Measurements from ENCODE around the gene SPATA45. TPM values are rescaled to one million over a fixed set of nuclear protein-coding genes. Genes with fewer than 3 reads are reported as not detected.

The SPATA45 gene
- 0.69 TPM in 1 of 2 replicates, not detected in the other for total RNA-seq
- long read RNA-seq, result 0 reads

DNA sequence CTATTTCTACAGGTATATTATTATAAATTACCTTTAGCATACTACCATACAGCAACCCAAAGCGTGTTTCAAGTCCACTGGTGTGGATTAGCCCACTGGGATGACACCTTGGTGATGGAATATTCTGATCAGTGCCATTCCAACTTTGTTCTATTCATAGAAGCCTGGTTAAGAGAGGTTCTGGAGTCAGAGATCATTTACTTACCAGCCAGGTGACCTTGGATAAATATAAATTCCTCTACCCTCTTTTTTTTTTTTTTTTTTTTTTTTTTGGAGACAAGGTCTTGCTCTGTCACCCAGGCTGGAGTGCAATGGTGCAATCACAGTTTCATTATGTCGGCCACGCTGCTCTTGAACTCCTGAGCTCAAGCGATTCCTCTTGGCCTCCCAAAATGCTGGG is at the start of gene SPATA45:
TSS of gene SPATA45 (minus strand) at position 101 of the 400 bp plus-strand sequence. CDS start 11,500 bp downstream, outside the sequence.
- DNase-seq (ENCODE audit: low spot score, unreplicated experiment), result no peak
- TF ChIP-seq, protein P1, sequence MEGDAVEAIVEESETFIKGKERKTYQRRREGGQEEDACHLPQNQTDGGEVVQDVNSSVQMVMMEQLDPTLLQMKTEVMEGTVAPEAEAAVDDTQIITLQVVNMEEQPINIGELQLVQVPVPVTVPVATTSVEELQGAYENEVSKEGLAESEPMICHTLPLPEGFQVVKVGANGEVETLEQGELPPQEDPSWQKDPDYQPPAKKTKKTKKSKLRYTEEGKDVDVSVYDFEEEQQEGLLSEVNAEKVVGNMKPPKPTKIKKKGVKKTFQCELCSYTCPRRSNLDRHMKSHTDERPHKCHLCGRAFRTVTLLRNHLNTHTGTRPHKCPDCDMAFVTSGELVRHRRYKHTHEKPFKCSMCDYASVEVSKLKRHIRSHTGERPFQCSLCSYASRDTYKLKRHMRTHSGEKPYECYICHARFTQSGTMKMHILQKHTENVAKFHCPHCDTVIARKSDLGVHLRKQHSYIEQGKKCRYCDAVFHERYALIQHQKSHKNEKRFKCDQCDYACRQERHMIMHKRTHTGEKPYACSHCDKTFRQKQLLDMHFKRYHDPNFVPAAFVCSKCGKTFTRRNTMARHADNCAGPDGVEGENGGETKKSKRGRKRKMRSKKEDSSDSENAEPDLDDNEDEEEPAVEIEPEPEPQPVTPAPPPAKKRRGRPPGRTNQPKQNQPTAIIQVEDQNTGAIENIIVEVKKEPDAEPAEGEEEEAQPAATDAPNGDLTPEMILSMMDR (IDR thresholded peaks at IDR 0.05; ENCODE audit: unreplicated experiment), result no peak
- Mint-ChIP-seq H3K27me3 (no peaks in the 10 kb centered on the region), H3K4me1 (ENCODE audit: low read depth) (no peaks in the 10 kb centered on the region), H3K9me3 (ENCODE audit: low read depth) (no peaks in the 10 kb centered on the region), H3K36me3 (ENCODE audit: insufficient read depth) (peaks cover 2% of the 10 kb centered on the region), H3K27ac (no peak within 1 kb of the TSS), H3K4me3 (ENCODE audit: low read depth) (no peak within 1 kb of the TSS)

DNA sequence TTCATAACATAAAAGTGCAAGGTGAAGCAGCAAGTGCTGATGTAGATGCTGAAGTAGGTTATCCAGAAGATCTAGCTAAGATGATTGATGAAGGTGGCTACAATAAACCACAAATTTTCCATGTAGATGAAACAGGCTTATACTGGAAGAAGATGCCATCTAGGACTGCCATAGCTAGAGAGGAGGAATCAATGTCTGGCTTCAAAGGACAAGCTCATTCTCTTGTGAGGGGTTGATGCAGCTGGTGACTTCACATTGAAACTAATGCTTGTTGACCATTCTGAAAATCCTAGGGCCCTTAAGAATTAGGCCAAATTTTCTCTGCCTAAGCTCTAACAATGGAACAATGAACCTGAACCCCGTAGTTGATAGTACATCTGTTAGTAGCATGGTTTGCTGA is 44.7 kb upstream of the SPATA45 start:
- H3K27ac Mint-ChIP-seq, result no peak overlapping the region
- no peaks in the 10 kb centered on the region for H3K27me3 Mint-ChIP-seq
- no peak for DNase-seq (ENCODE audit: low spot score, unreplicated experiment)
- TF ChIP-seq, protein P1 (IDR thresholded peaks at IDR 0.05; ENCODE audit: unreplicated experiment), result no peak
- no peaks in the 10 kb centered on the region for H3K4me1 Mint-ChIP-seq (ENCODE audit: low read depth)
- H3K9me3 Mint-ChIP-seq (ENCODE audit: low read depth), result no peaks in the 10 kb centered on the region
- peaks cover 45% of the 10 kb centered on the region for H3K36me3 Mint-ChIP-seq (ENCODE audit: insufficient read depth)
- no peak overlapping the region for H3K4me3 Mint-ChIP-seq (ENCODE audit: low read depth)

DNA sequence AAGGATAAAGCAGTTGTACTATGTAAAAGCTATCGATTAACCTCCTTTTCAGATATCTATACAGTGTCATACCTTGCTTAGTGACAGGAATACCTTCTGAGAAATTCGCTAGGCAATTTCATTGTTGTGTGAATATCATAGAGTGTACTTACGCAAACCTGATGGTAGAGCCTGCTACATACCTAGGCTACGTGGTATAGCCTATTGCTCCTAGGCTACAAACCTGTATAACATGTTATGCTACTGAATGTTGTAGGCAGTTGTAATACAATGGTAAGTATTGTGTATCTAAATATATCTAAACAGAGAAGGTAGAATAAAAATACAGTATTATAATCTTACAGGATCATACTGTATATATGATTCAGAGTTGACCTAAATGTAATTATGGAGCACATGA is 37.1 kb upstream of the SPATA45 start:
- DNase-seq (ENCODE audit: low spot score, unreplicated experiment), result no peak
- H3K9me3 Mint-ChIP-seq (ENCODE audit: low read depth), result no peaks in the 10 kb centered on the region
- TF ChIP-seq, protein P1 (IDR thresholded peaks at IDR 0.05; ENCODE audit: unreplicated experiment), result no peak
- H3K4me3 Mint-ChIP-seq (ENCODE audit: low read depth), result no peak overlapping the region
- no peak overlapping the region for H3K27ac Mint-ChIP-seq
- no peaks in the 10 kb centered on the region for H3K4me1 Mint-ChIP-seq (ENCODE audit: low read depth)
- no peaks in the 10 kb centered on the region for H3K27me3 Mint-ChIP-seq
- peaks cover 15% of the 10 kb centered on the region for H3K36me3 Mint-ChIP-seq (ENCODE audit: insufficient read depth)

DNA sequence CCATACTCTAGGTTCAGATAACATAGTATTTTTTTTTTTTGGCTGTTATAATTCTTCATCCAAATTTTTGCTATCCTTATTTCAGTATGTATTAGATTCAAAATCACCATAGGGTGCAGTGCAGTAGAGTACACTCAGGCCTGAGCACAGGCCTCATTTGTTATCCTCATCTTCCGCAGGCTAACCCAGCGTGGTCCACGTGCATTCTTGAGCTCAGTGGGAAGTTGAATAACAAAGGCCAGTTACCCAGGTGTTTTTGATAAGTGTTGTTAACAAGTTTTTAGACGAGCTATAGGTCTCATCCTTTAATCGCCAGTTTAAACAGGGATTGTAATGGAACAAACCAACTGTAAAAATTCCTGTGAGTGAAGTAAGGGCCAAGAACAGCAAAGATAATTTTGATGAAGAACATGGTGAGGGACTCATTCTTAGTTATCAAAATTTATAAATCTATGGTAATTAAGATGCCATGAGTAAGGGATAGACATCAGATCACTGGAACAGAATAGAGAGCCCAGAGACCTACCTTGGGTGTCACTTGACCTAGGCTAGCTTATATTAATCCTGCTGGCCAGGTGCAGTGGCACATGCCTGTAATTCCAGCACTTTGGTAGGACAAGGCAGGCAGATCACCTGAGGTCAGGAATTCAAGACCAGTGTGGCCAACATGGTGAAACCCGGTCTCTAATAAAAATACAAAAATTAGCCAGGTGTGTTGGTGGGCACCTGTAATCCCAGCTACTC is 32.7 kb upstream of the SPATA45 start:
- Mint-ChIP-seq H3K9me3 (ENCODE audit: low read depth) (no peaks in the 10 kb centered on the region), H3K27ac (no peak overlapping the region), H3K36me3 (ENCODE audit: insufficient read depth) (peaks cover 23% of the 10 kb centered on the region), H3K4me1 (ENCODE audit: low read depth) (peaks cover 2% of the 10 kb centered on the region), H3K27me3 (no peaks in the 10 kb centered on the region), H3K4me3 (ENCODE audit: low read depth) (no peak overlapping the region)
- TF ChIP-seq, protein P1 (IDR thresholded peaks at IDR 0.05; ENCODE audit: unreplicated experiment), result no peak
- no peak for DNase-seq (ENCODE audit: low spot score, unreplicated experiment)

DNA sequence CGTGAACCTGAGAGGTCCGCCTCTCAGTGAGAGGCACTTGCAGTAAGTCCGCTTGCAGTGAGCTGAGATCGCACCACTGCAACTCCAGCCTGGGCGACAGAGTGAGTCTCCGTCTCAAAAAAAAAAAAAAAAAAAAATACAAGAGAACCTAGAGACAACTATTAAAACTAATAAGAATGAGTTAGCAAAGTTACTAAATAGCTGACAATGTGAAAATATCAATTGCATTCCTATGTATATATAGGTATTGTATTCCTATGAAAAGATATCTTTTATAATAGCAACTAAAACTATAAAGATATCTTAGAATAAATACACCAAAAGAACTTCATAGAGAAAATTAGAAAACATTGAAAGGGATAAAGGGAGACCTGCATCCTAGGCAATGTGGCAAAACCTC is 31.0 kb upstream of the SPATA45 start:
- H3K36me3 Mint-ChIP-seq (ENCODE audit: insufficient read depth), result peaks cover 24% of the 10 kb centered on the region
- no peak overlapping the region for H3K27ac Mint-ChIP-seq
- TF ChIP-seq, protein P1 (IDR thresholded peaks at IDR 0.05; ENCODE audit: unreplicated experiment), result no peak
- no peak overlapping the region for H3K4me3 Mint-ChIP-seq (ENCODE audit: low read depth)
- H3K9me3 Mint-ChIP-seq (ENCODE audit: low read depth), result no peaks in the 10 kb centered on the region
- H3K27me3 Mint-ChIP-seq, result no peaks in the 10 kb centered on the region
- H3K4me1 Mint-ChIP-seq (ENCODE audit: low read depth), result peaks cover 2% of the 10 kb centered on the region
- DNase-seq (ENCODE audit: low spot score, unreplicated experiment), result no peak
